OCI-LY3 (cell line): Measurements from ENCODE around the gene CNTNAP3B.
"Not testable (repeated sequence)": the region's sequence is repeated elsewhere in the genome, so short reads cannot be mapped to it uniquely, and the experiment has no call there.

Experiments
- EZH2phosphoT487 ChIP-seq: fragments of 200-600 bp; shearing (Covaris generic); IDR thresholded peaks from 2 replicates; pipeline ENCODE4 v1.6.1; 2018; ENCODE audit warnings: antibody characterized with exemption, mixed run types, low read depth
- TF ChIP-seq, protein P1 (sequence below): fragments of 200-600, 300-600 bp; sonication (generic); IDR thresholded peaks from 2 replicates; pipeline ENCODE4 v1.5.1; 2014; ENCODE audit warnings: antibody characterized with exemption, low read length, low read depth

DNA sequence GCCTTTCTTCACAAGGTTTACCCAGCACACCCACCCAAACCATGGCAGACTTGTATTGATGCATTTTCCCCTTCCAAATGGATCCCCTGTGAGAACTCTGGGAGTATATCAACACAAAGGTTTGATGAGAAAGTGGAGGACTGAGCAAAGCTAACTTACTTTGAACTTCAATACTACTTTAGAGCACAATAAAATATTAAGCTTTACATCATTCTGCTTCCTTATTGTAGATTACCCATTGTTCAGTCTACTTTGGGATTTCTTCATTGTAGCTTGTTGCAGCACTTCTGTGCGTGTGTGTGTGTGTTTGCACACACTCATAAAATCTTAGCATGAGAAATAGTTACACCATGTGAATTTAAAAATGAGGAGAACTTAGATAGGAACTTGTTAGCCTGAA is 75.4 kb downstream of the CNTNAP3B start:
- TF ChIP-seq, protein P1, sequence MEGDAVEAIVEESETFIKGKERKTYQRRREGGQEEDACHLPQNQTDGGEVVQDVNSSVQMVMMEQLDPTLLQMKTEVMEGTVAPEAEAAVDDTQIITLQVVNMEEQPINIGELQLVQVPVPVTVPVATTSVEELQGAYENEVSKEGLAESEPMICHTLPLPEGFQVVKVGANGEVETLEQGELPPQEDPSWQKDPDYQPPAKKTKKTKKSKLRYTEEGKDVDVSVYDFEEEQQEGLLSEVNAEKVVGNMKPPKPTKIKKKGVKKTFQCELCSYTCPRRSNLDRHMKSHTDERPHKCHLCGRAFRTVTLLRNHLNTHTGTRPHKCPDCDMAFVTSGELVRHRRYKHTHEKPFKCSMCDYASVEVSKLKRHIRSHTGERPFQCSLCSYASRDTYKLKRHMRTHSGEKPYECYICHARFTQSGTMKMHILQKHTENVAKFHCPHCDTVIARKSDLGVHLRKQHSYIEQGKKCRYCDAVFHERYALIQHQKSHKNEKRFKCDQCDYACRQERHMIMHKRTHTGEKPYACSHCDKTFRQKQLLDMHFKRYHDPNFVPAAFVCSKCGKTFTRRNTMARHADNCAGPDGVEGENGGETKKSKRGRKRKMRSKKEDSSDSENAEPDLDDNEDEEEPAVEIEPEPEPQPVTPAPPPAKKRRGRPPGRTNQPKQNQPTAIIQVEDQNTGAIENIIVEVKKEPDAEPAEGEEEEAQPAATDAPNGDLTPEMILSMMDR, result not testable (repeated sequence)
- TF ChIP-seq EZH2phosphoT487, result not testable (repeated sequence)
